BJ (cell line): Measurements from ENCODE around the gene GADD45B. TPM values are rescaled to one million over a fixed set of nuclear protein-coding genes. Genes with fewer than 3 reads are reported as not detected.
A peak's percentile ranks its signal among the peaks of the same experiment; 100 is the strongest.

ENCODE experiments used
- CTCF ChIA-PET: fragments of 350-600 bp; formaldehyde crosslinking; extraction: SDS; loops from one replicate; lab custom pipeline; 2021; ENCODE audit warnings: antibody characterized with exemption, inconsistent platforms; lab: Yijun Ruan, JAX
- POLR2A ChIA-PET: fragments of 300-600 bp; sonication (Branson Sonifier 250); formaldehyde crosslinking; extraction: SDS; loops from one replicate; lab custom pipeline; 2021; ENCODE audit warnings: antibody characterized with exemption; lab: Charles Lee
- DNase-seq: peaks from one replicate; pipeline ENCODE4 v3.0.0-alpha.2; 2011; ENCODE audit warnings: low read depth
- H3K27me3 ChIP-seq: 2 replicates; pipeline ENCODE4 v1.6.0; 2011; ENCODE audit warnings: low read length; ENCODE audit not compliant: control insufficient read depth, insufficient read depth
- H3K36me3 ChIP-seq: 2 replicates; pipeline ENCODE4 v1.5.1; 2011; ENCODE audit warnings: low read length; ENCODE audit not compliant: control insufficient read depth, insufficient read depth
- H3K4me3 ChIP-seq: 2 replicates; pipeline ENCODE4 v1.5.1; 2011; ENCODE audit warnings: low read depth, mild to moderate bottlenecking, control low read depth, low read length
- polyA plus RNA-seq: library from polyadenylated mRNA; depleted of rRNA; stranded (reverse); fragments of >200 nt; gene quantifications from 2 replicates; pipeline ENCODE4 v1.2.3, GENCODE V29; 2011
- TF ChIP-seq, protein P1 (sequence below): IDR thresholded peaks from 2 replicates; pipeline ENCODE4 v1.5.1; 2011; ENCODE audit warnings: low read depth, mild to moderate bottlenecking, control low read depth, inconsistent platforms, low read length, moderate library complexity; ENCODE audit not compliant: insufficient read depth

The GADD45B gene
- polyA plus RNA-seq, 1 experiment, result 69.8 TPM

DNA sequence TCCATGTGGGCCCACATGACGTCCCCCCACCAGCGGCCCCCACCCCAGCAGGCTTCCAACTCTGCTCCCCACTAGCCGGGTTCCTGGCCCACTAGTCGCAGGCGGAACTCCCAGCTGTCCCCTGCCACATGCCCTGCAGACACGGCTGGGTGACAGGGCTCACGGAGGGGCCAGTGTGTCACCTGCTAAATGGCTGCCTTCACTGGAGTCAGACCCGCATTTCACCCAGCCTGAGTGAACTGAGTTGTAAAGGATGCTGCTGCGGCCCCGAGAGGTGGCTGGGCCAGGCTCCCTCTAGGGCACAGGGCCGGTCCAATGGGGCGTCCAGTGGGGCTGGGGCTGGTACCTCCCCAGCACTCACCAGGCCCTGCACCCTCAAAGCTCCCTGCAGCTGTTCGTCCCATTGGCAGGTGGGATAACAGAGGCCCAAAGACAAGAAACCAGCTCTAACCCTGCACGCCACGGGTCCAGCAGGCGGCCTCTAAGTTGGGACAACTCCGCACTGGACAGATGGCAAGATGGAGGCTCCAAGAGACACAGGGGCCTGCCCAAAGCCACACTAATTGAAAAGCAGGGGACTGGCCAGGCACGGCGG, 22.4 kb upstream of the GADD45B start:
- no peak overlapping the region for H3K4me3 ChIP-seq
- ChIA-PET CTCF (interaction anchor here (0.5 kb wide), 1 partner anchor 184 kb away, joined by 3 read pairs; no protein-coding TSS in a partner anchor), POLR2A (interaction anchor here (0.5 kb wide), 1 partner anchor 145 kb away, joined by 3 read pairs; no protein-coding TSS in a partner anchor)
- no peaks in the 10 kb centered on the region for H3K27me3 ChIP-seq
- DNase-seq, result no peak
- H3K36me3 ChIP-seq, result no peaks in the 10 kb centered on the region; the same call in 1 of the 2 replicates
- TF ChIP-seq, protein P1, sequence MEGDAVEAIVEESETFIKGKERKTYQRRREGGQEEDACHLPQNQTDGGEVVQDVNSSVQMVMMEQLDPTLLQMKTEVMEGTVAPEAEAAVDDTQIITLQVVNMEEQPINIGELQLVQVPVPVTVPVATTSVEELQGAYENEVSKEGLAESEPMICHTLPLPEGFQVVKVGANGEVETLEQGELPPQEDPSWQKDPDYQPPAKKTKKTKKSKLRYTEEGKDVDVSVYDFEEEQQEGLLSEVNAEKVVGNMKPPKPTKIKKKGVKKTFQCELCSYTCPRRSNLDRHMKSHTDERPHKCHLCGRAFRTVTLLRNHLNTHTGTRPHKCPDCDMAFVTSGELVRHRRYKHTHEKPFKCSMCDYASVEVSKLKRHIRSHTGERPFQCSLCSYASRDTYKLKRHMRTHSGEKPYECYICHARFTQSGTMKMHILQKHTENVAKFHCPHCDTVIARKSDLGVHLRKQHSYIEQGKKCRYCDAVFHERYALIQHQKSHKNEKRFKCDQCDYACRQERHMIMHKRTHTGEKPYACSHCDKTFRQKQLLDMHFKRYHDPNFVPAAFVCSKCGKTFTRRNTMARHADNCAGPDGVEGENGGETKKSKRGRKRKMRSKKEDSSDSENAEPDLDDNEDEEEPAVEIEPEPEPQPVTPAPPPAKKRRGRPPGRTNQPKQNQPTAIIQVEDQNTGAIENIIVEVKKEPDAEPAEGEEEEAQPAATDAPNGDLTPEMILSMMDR, result no peak

DNA sequence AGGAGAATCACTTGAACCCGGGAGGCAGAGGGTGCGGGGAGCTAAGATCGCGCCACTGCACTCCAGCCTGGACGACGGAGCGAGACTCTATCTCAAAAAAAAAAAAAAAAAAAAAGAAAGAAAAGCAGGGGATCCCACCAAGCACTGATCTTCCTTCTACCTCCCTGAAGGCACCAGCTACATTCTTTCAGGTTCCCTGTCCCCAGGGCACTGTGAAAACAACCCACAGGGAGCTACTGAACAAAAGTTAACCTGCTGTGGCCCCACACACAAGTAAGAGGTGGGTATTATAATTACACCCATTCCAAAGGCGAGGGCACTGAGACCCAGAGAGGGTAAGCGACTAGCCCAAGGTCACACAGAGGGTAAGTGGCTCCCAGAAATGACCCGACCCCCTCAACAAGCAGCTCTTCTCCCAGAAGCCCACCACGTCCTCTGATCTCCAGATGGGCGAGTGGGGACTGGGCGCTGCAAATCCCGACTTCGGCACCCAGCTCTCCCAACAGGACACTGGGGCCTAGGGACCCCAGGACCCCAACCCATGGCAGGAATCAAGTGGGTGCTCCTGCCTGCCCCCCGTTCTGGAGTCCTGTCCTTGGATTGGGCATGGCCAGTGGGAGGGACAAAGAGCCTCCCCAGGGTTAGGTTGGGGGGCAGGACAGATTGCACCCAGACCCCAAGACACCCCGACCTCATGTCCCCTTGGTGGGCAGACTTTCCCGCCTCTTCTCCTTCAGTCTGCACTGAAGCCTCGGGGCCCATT, 21.5 kb upstream of the GADD45B start:
- DNase-seq, result no peak
- Histone ChIP-seq H3K36me3 (no peaks in the 10 kb centered on the region; the same call in 1 of the 2 replicates), H3K27me3 (no peaks in the 10 kb centered on the region), H3K4me3 (no peak overlapping the region)
- TF ChIP-seq, protein P1, result no peak
- ChIA-PET CTCF (interaction anchor here (0.8 kb wide), 1 partner anchor 22 kb away, joined by 4 read pairs; the partner anchor contains the start of gene GADD45B), POLR2A (interaction anchor here (0.5 kb wide), 1 partner anchor 144 kb away, joined by 3 read pairs; no protein-coding TSS in a partner anchor)

DNA sequence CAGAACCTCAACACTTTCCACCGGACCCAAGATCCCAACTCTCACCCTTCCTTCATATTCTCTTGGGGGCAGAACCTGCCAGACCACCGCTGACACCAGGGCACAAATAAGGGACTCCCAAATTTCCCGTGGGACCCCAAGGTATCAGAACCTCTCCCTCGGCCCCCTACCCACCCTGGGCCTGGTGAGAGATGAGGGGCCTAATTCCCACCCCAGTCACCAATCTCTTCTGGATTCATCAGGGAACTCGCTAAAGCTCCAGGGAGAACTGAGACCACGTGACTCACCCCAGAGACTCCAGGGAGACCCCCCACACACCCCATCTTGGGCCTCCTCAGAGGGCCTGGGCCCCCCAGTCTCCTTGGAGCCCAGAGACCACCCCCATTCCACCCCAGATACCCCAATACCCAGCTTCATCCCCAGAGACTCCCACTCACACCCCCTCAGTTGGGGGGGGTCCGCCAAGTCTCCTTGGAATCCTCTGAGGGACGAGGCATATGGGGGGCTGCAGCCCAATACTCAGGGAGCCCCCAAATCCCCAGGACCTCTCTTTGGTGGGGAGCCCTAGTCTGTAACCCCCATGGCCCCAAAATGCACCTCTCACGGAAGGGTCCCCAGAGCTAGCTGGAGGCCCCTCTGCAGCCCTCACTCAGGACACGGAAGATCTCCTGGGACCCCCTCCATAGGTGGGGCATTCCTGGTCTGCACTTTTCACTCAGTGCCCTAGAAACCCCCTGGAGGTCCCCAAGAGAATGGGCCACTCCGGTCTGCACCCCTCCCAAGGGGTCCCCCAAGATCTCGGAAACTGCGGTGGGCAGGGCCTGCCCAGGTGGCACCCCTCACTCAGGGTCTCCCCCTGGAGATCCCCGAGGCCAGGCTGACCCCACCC, 20.7 kb upstream of the GADD45B start:
- DNase-seq, result no peak
- ChIA-PET POLR2A (interaction anchor here (0.7 to 0.8 kb wide), 2 partner anchors 10 to 20 kb away, joined by 3 read pairs; partner anchors contain the start of gene GADD45B), CTCF (interaction anchor here (0.6 to 1.4 kb wide), 3 partner anchors 9 to 21 kb away, joined by 4 read pairs; partner anchors contain the start of gene GADD45B)
- no peaks in the 10 kb centered on the region for H3K27me3 ChIP-seq
- TF ChIP-seq, protein P1, result no peak
- no peaks in the 10 kb centered on the region; the same call in 1 of the 2 replicates for H3K36me3 ChIP-seq
- H3K4me3 ChIP-seq, result peak overlapping the region; percentile 81

DNA sequence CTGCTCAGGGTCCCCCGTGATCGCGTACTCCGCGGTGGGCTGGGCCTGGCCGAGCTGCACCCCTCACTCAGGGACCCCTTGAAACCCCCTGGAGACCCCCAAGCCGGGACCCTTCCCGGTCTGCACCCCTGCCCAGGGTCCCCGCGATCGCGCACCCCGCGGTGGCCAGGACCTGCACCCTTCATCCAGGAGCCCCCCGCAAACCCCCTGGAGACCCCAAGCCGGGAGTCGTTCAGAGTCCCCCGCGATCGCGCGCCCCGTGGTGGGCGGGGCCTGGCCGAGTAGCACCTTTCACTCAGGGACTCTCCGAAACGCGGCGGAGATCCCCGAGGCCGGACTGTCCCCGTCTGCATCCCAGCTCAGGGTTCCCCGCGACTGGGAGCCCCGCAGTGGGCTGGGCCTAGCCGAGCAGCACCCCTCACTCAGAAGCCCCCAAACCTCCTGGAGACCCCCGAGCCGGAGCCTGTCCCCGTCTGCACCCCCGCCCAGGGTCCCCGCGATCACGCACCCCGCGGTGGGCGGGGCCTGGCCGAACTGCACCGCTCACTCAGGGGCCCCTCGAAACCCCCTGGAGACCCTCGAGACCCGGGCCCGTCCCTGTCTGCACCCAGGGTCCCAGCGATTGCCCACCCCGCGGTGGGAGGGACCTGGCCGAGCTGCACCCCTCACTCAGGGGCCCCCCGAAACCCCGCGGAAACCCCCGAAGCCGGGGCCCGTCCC, 19.9 kb upstream of the GADD45B start:
- DNase-seq, result no peak
- ChIA-PET POLR2A (interaction anchor here (0.6 to 0.8 kb wide), 3 partner anchors 11 to 124 kb away, joined by 3 to 4 read pairs (median 3); partner anchors contain the start of gene GADD45B), CTCF (interaction anchor here (0.6 to 1.6 kb wide), 6 partner anchors 10 to 159 kb away, joined by 3 to 5 read pairs (median 4); no protein-coding TSS in a partner anchor)
- Histone ChIP-seq H3K36me3 (no peaks in the 10 kb centered on the region), H3K27me3 (no peaks in the 10 kb centered on the region), H3K4me3 (peak overlapping the region; percentile 81)
- TF ChIP-seq, protein P1, result no peak
